ENCODE results near the gene C17orf78.
"Not testable (repeated sequence)": the region's sequence is repeated elsewhere in the genome, so short reads cannot be mapped to it uniquely, and the experiment has no call there.

Gene C17orf78

DNA sequence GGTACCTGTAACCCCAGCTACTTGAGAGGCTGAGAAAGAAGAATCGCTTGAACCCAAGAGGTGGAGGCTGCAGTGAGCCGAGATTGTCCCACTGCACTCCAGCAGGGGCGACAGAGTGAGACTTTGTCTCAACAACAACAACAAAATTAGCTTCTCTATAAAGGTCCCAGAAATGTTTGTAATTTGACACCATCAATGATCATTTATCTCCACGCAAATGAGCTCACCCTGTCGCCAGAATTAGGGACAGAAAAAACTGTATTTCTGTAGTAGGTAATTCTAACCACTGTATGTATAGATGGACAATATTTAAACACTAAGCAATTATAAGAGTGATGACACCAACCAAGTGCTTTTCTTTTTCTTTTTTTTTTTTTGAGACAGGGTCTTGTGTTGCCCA is 10.7 kb downstream of the C17orf78 start:
- no peak for DNase-seq (ENCODE audit: low read depth in 2 of 2)

DNA sequence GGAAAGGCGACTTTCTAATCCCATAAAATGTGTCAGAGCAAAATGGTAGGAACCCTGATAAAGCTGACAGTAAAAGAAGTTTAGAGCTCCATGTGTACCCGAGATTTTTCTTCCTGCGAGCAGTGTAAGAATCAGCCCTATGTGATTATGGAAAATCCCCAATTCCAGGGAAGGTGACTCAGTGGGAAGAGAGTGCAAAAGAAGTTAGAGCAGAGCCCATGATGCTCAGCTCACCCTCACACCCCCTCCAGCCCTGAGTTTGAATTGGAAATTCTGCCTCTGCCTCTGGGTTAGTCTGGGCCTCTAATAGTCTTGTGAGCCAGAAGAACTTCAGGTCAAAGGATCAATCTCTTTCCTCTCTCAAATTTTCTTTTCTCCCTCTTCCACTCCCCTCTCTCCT is 12.5 kb downstream of the C17orf78 start:
- DNase-seq (ENCODE audit: low read depth in 2 of 2) = no peak

DNA sequence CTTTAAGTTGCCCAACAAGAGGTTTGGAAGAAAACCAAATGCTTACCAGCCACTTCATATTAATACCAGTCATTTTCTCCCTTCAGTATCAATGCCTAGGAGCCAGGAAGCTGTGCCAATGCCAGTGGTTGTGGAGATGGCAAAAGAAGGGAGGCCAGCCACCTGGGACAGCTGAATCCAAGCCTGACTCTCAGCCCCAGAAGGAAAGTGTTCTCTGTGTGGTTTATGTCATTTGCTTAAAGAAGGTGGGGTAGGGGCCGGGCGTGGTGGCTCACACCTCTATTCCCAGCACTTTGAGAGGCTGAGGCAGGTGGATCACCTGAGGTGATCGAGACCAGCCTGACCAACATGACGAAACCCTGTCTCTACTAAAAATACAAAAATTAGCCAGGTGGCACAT is 13.4 kb downstream of the C17orf78 start:
- no peak for DNase-seq (ENCODE audit: low read depth in 2 of 2)

DNA sequence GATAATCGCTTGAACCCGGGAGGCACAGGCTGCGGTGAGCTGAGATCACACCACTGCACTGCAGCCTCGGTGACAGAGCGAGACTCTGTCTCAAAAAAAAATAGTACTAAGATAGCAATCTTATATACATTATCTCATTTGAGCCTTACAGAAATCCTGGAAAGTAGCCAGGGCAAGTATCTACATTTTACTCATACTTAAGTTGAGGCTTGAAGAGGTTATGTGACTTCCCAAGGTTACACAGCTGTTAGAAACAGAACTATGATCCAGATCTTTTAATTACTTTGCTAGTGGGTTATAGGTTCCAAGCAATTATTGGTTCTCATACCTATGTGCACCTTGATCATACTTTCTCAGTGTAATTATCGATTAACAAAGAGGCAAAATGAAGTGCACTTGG is 15.4 kb downstream of the C17orf78 start:
- no peak for DNase-seq (ENCODE audit: low read depth in 2 of 2)

DNA sequence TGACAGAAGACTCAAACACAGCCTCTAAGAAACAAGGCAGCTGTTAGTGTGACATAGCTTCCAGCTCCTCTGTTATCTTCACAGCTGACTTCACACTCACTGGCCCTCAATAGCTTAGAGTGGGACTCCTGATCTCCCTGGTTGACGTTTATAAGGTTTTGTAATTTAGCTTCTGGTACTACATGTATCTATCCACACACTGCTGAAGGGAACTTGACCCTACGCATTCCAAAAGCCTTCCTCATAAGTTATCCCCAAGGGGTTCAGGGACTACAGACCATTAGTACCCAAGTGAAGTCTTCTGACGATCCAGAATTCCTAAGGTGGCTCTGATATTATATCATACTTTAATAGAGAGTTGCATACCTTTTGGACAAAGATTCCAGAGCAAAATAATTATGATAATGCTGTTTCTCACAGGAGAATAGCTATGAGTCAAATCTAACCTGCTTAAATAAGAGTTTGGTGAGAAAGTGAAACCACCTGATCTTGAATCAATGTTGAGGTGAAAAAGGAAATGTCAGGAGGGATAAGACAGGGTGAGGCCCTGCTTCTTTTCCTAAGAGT is 16.3 kb downstream of the C17orf78 start:
- no peak for DNase-seq (ENCODE audit: low read depth in 2 of 2)

DNA sequence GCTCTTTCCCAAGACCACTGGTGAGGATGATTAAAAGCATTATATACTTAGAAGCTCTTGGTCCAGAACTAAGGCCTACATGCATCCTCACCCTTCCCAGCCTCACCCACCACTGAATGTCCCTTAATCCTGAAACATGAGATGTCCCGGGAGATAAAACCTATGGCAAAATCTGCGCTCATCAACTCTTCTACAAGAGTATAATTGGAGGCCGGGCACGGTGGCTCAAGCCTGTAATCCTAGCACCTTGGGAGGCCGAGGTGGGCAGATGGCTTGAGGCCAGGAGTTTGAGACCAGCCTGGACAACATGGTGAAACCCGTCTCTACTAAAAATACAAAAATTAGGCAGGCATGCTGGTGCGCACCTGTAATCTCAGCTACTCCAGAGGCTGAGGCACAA is 17.6 kb downstream of the C17orf78 start:
- DNase-seq (ENCODE audit: low read depth in 2 of 2) = no peak

DNA sequence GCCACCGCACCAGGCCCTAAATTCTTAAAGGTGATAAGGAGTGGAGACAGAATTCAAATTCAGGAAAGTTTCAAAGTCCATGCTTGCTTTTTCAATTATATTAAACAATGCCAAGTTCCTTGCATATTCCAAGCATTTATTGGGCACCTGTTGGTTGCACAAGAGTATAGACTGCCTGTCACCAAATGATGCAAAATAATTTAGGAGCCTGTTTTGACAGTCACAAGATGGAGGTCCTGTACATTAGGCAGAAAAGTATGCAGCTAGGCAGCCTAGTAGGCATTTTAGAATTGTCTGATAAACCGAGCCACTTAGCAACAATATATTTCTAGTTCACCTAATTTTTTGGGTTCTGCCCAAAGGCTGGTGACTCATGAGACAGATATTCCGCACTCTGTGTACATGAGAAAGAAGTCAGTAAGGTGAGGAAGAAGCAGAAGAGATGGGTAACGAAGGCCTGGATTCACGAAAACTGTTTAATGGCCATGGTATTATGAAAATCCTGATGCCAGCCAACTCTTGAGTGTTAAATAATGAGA is 23.5 kb downstream of the C17orf78 start:
- no peak for DNase-seq (ENCODE audit: low read depth in 2 of 2)

DNA sequence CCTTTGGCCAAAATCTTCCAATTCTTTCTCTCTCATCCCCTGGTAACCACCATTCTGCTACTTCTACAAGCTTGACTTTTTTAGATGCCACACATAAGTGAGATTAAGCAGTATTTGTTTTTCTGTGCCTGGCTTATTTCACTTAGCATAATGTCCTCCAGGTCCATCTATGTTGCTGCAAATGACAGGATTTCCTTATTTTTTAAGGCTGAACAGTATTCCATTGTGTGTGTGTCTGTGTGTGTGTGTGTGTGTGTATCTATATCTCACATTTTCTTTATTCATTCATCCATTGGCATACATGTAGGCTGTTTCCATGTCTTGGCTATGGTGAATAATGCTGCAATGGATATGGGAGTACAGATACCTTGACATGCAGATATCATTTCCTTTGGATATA is 24.7 kb downstream of the C17orf78 start:
- DNase-seq (ENCODE audit: low read depth in 2 of 2) = no peak

DNA sequence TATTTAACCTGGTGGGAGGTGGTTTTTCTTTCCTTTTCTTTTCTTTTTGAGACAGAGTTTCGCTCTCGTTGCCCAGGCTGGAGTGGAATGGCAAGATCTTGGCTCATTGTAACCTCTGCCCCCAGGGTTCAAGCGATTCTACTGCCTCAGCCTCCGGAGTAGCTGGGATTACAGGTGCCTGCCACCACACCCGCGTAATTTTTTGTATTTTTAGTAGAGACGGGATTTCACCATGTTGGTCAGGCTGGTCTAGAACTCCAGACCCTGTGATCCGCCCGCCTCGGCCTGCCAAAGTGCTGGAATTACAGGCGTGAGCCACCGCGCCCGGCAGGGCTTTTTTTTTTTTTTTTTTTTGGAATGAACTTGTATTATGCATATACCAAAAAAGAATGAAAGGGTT is 29.7 kb downstream of the C17orf78 start:
- not testable (repeated sequence) for DNase-seq (ENCODE audit: low read depth in 2 of 2)

DNA sequence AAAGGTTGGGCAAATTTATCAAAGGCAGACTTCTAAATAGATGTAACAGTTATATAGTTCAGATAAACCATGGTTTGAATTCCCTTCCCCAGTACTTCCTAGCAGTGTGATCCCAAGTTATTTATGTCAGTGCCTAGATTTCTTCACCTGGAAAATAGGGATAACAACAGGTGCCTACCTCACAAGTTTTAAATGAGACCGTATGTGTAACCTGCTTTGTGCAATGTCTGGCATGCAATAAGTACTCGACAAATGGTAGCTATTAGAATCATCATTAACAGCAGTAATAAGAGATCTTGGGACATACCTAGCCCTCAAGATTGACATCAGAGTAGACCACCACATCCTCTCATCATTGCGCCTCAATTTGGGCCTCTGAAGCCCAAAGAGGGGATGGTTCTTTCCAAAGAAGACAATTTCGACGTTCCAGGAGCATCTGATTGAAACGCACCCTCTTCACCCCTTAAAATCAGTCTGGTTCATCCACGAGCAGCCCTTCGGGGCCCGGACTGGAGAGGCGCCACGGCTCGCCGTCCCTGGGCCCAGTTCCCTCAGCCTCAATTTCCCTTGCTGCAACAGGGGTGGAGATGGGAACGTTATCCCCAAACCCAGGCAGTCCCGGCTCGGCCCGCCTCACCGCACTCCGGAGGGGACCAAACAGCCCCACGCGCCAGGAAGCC is 30.3 kb downstream of the C17orf78 start:
- DNase-seq (ENCODE audit: low read depth in 2 of 2) = no peak

DNA sequence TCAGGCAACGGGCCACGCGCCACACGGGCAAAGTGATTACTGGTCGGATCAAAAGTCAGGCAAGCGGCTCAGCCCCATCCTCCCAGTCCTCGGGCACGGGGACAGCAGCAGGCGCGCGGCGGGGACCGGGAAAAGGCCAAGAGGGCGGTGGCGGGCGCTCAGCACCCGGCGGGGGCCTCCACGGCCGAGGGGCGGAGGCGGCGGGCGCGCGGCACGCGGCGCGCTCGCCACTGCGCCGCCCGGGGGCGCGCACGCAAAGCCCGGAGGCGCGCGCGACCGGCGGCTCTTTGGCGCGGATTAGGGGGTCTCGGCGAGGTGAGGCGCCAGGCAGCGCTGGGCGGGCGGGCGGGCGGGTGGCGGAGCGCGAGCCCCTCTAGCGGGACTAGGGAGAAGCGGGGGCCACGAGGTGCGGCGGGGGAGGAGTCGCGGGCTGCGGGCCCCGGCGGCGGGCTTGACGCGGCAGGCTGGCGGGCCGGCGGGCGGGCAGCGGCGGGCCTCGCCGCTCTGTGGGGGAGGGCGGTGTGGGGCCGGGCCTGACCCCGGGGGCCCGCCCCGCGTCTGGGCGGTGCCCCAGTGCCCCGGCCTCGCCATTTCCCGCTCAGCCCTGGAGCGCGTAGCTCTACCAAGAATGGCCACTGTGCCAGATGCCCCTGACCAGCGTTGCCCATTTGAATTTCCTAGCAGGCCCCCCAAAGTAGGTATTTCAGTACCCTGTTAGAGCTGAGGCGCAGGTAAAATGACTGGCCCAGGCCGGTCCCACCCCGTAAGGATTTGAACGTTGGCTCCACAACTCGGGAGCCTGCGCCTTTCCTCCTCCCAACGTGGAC is 31.1 kb downstream of the C17orf78 start, which contains the start of the genes ACACA and TADA2A:
ACACA (minus strand) TSS at position 202 of the 827 bp plus-strand sequence. CDS start 537 bp downstream, outside the sequence.
TADA2A (plus strand) TSS at position 252 of the 827 bp plus-strand sequence. CDS start 4,480 bp downstream, outside the sequence.
- DNase-seq (ENCODE audit: low read depth in 2 of 2) = peak; percentile 54 to 78

DNA sequence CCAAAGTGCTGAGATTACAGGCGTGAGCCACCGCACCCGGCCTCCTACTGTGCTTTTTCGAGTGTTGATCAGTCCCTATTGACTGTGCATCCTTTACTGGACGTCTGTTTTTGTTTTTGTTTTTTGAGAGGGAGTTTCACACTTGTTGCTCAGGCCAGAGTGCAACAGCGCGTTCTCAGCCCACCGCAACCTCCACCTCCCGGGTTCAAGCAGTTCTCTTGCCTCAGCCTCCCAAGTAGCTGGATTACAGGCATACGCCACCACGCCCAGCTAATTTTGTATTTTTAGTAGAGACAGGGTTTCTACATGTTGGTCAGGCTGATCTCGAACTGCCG is 32.3 kb downstream of the C17orf78 start:
- DNase-seq (ENCODE audit: low read depth in 2 of 2) = not testable (repeated sequence)

DNA sequence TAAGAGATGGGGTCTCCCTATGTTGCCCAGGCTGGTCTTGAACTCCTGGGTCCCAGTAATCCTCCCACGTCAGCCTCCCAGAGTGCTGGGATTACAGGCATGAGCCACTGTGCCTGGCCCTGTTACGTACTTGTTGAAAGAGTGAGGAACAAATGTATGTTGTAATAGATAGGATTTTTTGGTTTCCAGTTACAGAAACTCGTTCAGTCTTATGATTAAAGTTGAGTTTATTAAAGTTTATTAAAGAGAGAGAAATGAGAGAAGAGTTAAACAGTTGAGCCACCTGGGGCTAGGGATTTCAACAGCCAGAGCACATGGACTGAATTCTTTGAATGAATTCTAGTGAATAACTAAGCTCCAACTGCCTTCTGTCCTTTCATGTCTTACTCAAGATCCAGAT is 34.6 kb downstream of the C17orf78 start:
- no peak for DNase-seq (ENCODE audit: low read depth in 2 of 2)

DNA sequence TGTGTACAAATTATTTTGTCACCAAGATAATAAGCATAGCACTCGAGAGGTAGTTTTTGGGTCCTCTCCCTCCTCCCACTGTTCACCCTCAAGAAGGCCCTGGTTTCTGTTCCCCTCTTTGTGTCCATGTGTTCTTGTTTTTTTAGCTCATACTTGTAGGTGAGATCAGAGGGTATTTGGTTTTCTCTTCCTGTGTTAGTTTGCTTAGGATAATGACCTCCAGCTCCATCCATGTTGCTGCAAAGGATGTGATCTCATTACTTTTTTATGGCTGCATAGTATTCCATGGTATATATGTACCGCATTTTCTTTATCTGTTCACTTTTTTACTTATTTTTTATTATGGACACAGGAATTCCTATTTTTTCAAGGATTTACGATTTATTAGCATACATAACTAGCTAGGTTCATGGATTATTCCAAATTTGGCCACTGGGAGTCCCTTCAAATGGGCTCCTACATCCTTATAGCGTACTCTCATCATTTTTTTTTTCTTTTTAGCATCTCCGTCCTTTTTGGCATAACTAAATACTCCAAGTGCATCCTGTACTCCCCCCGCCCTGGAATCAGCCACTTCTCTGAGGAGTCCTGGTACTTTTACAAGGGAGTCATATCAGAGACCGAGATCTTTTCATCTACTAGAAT is 38.2 kb downstream of the C17orf78 start:
- DNase-seq (ENCODE audit: low read depth in 2 of 2) = no peak

DNA sequence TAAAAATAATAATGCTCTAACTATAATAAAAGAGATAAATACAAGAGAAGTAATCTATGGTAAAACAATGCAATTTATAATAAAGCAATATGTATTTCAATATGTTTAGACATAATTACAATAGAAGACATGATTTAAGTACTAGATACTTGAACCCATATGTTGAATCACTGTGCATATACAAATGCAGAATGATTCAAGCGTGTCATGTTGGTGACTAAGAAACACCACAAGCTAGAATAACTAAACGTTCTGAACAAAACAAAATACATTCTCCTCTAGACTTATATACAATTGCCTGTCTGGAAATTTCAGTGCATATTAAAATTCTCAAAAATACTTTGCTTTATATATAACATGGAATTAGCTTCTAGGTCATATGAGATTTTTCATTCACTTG is 42.1 kb downstream of the C17orf78 start:
- no peak for DNase-seq (ENCODE audit: low read depth in 2 of 2)

DNA sequence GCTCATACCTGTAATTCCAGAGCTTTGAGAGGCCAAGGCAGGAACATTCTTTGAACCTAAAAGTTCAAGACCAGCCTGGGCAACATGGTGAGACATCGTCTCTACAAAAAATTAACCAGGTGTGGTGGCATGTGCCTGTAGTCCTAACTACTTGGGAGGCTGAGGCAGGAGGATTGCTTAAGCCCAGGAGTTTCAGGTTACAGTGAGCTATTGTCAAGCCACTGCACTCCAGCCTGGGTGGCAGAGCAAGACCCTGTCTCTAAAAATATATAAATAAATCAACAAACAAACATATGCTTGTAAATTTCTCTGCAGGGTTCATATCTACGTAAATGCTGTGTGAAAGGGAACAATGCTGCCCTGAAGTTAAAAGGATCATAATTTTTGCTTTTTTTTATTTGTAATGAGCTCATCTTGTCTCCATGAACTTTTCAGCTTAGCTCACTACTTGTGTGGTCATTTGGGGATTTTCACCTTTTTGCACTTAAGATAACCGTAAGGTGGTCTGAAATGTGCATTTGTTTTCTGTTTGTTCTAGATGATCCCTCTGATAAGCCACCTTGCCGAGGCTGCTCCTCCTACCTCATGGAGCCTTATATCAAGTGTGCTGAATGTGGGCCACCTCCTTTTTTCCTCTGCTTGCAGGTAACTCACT is 47.3 kb downstream of the C17orf78 start:
- DNase-seq (ENCODE audit: low read depth in 2 of 2) = no peak

DNA sequence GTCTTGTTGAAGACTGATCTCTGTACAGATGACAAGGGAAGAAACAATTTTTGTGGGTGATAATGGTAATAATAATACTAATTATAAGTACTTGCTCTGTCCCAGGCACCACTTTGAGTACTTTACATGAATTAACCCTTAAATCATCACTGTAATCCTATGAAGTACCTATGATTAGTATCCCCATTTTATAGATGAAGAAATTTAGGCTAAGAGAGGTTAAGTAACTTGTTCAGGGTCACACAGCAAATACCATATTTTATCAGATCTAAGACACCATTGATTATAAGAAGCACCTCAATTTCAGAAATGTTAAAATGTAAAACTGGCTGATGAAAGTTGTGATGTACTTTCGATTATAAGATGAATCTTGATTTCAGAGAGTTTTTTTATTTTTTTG is 49.5 kb downstream of the C17orf78 start:
- DNase-seq (ENCODE audit: low read depth in 2 of 2) = no peak

DNA sequence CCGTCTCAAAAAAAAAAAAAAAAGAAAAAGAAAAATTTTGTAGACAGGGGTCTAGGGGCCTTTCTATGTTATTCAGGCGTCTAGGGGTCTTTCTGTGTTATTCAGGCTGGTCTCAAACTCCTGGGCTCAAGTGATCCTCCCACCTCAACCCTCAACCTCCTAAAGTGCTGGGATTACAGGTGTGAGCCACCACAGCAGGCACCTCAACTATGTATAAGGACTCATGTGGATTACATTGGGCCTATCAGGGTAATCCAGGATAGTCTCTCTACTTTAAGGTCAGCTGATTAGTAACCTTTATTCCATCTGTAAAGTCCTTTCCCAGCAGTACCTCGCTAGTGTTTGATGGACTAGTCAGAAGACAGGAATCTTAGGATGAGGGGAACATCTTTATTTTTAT is 53.3 kb downstream of the C17orf78 start:
- no peak for DNase-seq (ENCODE audit: low read depth in 2 of 2)

DNA sequence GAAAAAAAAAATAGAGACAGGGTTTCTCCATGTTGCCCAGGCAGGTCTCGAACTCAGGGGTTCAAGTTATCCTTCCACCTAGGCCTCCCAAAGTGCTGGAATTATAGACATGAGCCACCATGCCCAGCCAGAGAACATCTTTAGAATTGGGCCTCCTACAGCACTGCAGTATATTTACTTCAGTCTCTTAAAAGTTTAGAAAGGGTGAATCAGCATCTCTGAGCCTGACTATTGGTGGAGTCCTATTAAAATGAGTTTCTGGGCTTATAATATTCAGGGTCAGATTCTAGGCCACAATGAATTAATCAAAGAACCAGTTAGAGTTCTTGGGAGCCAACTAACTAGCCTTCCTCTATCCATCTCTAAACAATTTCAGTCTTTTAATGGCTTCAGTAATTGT is 53.7 kb downstream of the C17orf78 start:
- no peak for DNase-seq (ENCODE audit: low read depth in 2 of 2)

DNA sequence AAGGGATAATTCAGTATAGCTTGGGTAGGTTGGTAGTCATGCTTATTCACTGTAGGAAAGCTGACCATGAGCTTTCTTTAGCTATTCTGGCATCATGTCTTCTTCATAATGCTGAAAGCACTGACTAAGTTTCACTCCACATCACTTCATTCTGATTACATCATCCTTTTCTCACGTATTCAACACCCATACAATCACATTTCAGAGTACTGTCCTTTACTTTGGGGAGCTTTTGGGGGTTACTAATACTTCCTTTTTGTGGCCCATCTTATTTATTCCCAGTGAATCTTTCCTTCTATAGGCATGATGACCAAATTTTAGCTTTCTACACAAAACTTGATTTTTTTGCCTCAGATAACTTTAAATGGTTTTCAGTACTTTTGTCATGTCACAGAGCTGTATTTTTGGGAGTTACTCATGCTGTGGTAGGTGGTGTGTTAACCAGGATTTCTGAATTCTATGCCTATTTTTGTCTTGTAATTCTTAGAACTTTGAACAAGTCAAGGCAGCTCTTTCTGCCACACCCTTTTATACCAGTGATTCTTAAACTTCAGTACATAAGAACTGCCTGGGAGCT is 54.4 kb downstream of the C17orf78 start:
- no peak for DNase-seq (ENCODE audit: low read depth in 2 of 2)

DNA sequence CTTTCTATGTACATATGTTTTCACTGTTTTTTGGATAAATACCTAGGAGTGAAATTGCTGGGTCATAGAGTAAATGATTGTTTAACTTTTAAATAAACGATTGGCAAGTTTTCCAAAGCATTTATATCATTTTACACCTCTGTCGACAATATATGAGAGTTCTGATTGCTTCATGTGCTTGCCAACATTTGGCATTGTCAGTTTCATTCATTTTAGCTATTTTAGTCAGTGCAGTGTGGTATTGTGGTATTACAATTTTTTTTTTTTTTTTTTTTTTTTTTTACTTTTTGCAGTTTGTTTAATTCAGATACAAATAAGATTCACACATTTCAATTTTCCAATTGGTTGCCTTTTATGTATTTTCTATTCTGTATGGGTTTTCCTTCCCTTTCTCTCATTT is 56.9 kb downstream of the C17orf78 start:
- DNase-seq (ENCODE audit: low read depth in 2 of 2) = no peak
